OCI-LY7 (cell line): ENCODE data around the gene FNDC1. TPM values are rescaled to one million over a fixed set of nuclear protein-coding genes. Genes with fewer than 3 reads are reported as not detected.

Experiments
- BruUV-seq: library from RNA; stranded (reverse); fragments of 400-500 nt; replicated peaks from 2 replicates; lab custom pipeline; 2021; lab: Mats Ljungman, UMichigan
- CTCF ChIA-PET: fragments of 300-600 bp; sonication (Branson Sonifier 250); formaldehyde crosslinking; loops from one replicate; lab custom pipeline; 2022; ENCODE audit warnings: antibody characterized with exemption; ENCODE audit not compliant: unreplicated experiment; lab: Charles Lee
- POLR2A ChIA-PET: fragments of 300-600 bp; sonication (Branson Sonifier 250); formaldehyde crosslinking; loops from one replicate; lab custom pipeline; 2022; ENCODE audit warnings: antibody characterized with exemption; lab: Charles Lee
- DNase-seq: peaks from one replicate; pipeline ENCODE4 v3.0.0-alpha.2; 2015; ENCODE audit warnings: low spot score
- H2AFZ ChIP-seq: fragments of 200-600 bp; sonication (generic), shearing (Covaris generic); 2 replicates; pipeline ENCODE4 v1.6.1; 2014; ENCODE audit warnings: mild to moderate bottlenecking, antibody characterized with exemption, low read length, moderate library complexity
- H3K27ac ChIP-seq: fragments of 200-600 bp; sonication (generic); 2 replicates; pipeline ENCODE4 v1.5.1; 2014; ENCODE audit warnings: mixed run types, low read depth, mild to moderate bottlenecking, moderate library complexity, low read length, inconsistent platforms; ENCODE audit not compliant: poor library complexity, severe bottlenecking
- H3K36me3 ChIP-seq: fragments of 200-600 bp; sonication (generic); 2 replicates; pipeline ENCODE4 v1.6.1; 2014; ENCODE audit warnings: mild to moderate bottlenecking, antibody characterized with exemption, low read length, moderate library complexity, mixed read lengths; ENCODE audit not compliant: insufficient read depth
- H3K4me1 ChIP-seq: fragments of 200-600 bp; sonication (generic); 2 replicates; pipeline ENCODE4 v1.5.1; 2014; ENCODE audit warnings: mild to moderate bottlenecking, low read length; ENCODE audit not compliant: insufficient read depth, poor library complexity, severe bottlenecking
- H3K4me2 ChIP-seq: fragments of 200-600 bp; sonication (generic); 2 replicates; pipeline ENCODE4 v1.6.1; 2014; ENCODE audit warnings: mild to moderate bottlenecking, low read length
- H3K4me3 ChIP-seq: fragments of 200-600 bp; sonication (generic); 2 replicates; pipeline ENCODE4 v1.5.1; 2014; ENCODE audit warnings: mild to moderate bottlenecking, low read depth, low read length; ENCODE audit not compliant: poor library complexity, severe bottlenecking
- H3K79me2 ChIP-seq: fragments of 200-600 bp; sonication (generic); 2 replicates; pipeline ENCODE4 v1.6.1; 2016; ENCODE audit warnings: low read depth, mild to moderate bottlenecking, low read length, moderate library complexity, mixed read lengths; ENCODE audit not compliant: insufficient read depth
- H3K9me2 ChIP-seq: fragments of 200-600 bp; sonication (generic); 2 replicates; pipeline ENCODE4 v1.6.1; 2016; ENCODE audit warnings: mild to moderate bottlenecking, low read length, mixed read lengths; ENCODE audit not compliant: insufficient read depth
- H3K9me3 ChIP-seq: fragments of 200-600 bp; sonication (generic); 2 replicates; pipeline ENCODE4 v1.6.1; 2014; ENCODE audit warnings: mild to moderate bottlenecking, mixed run types, low read length, mixed read lengths
- H4K20me1 ChIP-seq: fragments of 200-600 bp; sonication (generic); 2 replicates; pipeline ENCODE4 v1.6.1; 2014; ENCODE audit warnings: mild to moderate bottlenecking, antibody characterized with exemption, low read length, moderate library complexity, mixed read lengths; ENCODE audit not compliant: insufficient read depth
- CTCF ChIP-seq: fragments of 200-600 bp; sonication (generic); conservative IDR thresholded peaks from 2 replicates; pipeline ENCODE4 v1.5.1; 2014; ENCODE audit warnings: mild to moderate bottlenecking, antibody characterized with exemption, low read length, moderate library complexity, mixed read lengths
- EZH2phosphoT487 ChIP-seq: fragments of 200-600 bp; sonication (generic); IDR thresholded peaks from 2 replicates; pipeline ENCODE4 v1.6.1; 2018; ENCODE audit warnings: low read depth, borderline replicate concordance, mild to moderate bottlenecking, mixed run types, antibody characterized with exemption, low read length, moderate library complexity, mixed read lengths
- intact Hi-C: fragments of 100-400 bp; cut with micrococcal nuclease; formaldehyde crosslinking; loops from one replicate; pipeline ENCODE4 v1.10.0; 2022; ENCODE audit not compliant: unreplicated experiment
- total RNA-seq, 2 experiments: library from RNA; depleted of rRNA in 1 of 2; stranded (reverse); fragments of >200 nt in 1 of 2; shearing (Covaris generic) in 1 of 2; gene quantifications; 2 replicates each; pipeline ENCODE4 v1.2.3, GENCODE V29; 2014 to 2022

The FNDC1 gene
- total RNA-seq, 2 experiments from 2014 or later, result 0.16 to 19.9 TPM

- H3K27ac ChIP-seq, result no peak overlapping the region
- no peaks in the 10 kb centered on the region for H3K9me2 ChIP-seq
- H3K79me2 ChIP-seq, result no peaks in the 10 kb centered on the region
- intact Hi-C loops, result no loop called here
- TF ChIP-seq CTCF (no peak), EZH2phosphoT487 (no peak)
- H3K4me2 ChIP-seq, result no peak overlapping the region
- H4K20me1 ChIP-seq, result no peaks in the 10 kb centered on the region
- ChIA-PET POLR2A (no interaction called here), CTCF (interaction anchor here (0.9 kb wide), 1 partner anchor 86 kb away, joined by 3 read pairs; no protein-coding TSS in a partner anchor)
- H3K36me3 ChIP-seq, result no peaks in the 10 kb centered on the region
- DNase-seq, result no peak
- no peak overlapping the region for H2AFZ ChIP-seq
- BruUV-seq, result no TSS peak
- no peaks in the 10 kb centered on the region for H3K4me1 ChIP-seq
- no peak overlapping the region for H3K4me3 ChIP-seq
- no peaks in the 10 kb centered on the region for H3K9me3 ChIP-seq
These were observed 134.6 kb downstream of the FNDC1 start for GRCh38 chr6:159303784-159304183.

- intact Hi-C loops, result no loop called here
These were observed 135.4 kb downstream of the FNDC1 start for GRCh38 chr6:159304641-159305040.

More at GRCh38 chr6:159304641-159305040, 135.4 kb downstream of the FNDC1 start:
- TF ChIP-seq EZH2phosphoT487, result no peak
- TF ChIP-seq CTCF, result no peak
- ChIA-PET CTCF (no interaction called here), POLR2A (interaction anchor here (0.6 kb wide), 1 partner anchor 14 kb away, joined by 3 read pairs; no protein-coding TSS in a partner anchor)
- BruUV-seq, result no TSS peak
- Histone ChIP-seq H3K79me2 (no peaks in the 10 kb centered on the region), H2AFZ (no peak overlapping the region), H3K4me1 (no peaks in the 10 kb centered on the region), H3K27ac (no peak overlapping the region), H3K4me3 (no peak overlapping the region), H3K9me3 (no peaks in the 10 kb centered on the region), H3K4me2 (no peak overlapping the region), H3K9me2 (no peaks in the 10 kb centered on the region), H3K36me3 (no peaks in the 10 kb centered on the region), H4K20me1 (no peaks in the 10 kb centered on the region)
- no peak for DNase-seq
